GM21526 (cell line): ENCODE measurements around the gene NUP35.
"Not testable (repeated sequence)": the region's sequence is repeated elsewhere in the genome, so short reads cannot be mapped to it uniquely, and the experiment has no call there.

ENCODE experiments used
- ATAC-seq: cut with Tn5 transposase; IDR thresholded peaks from one replicate; pipeline ENCODE4 v1.9.1; 2021; ENCODE audit warnings: moderate library complexity; ENCODE audit not compliant: unreplicated experiment, low FRiP score

The NUP35 gene

DNA sequence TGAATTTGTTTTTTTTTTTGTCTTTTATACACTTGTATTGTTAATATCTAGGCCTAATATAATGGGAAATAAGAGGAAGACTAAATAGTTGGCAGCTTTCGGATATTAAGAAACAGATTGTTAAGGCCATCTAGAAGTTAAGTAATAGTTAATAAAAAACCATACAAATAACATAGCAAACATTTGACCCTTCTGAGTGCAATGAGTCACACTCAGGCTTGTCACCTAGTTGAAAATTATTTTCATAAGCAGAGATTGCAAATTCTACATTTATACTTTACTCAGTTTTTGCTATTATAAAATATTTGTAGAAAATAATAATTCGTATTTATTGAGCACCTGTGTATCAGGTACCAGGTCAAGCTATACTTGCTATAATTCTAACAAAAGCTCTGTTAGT lies 2.4 kb downstream of the NUP35 start:
- no peak for ATAC-seq

DNA sequence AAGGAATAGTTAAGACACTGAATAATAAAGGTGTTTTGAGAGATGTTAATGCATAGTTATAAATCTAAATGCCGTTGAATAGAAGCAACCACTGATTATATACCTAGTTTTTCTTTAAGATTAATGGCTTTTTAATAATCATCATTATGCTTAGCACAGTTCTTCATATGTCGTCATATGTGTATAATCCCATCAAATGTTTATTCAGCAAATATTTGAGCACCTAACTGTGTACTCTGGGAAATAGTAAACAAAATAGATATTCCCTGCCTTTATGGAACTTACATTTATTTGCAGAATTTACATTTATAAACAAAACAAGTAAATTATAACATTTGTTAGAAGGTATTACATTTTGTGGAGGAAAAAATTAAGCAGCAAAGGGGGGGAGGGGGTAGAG lies 9.8 kb downstream of the NUP35 start:
- no peak for ATAC-seq

- no peak for ATAC-seq
These were observed 24.7 kb downstream of the NUP35 start for GRCh38 chr2:183148955-183149354.

GRCh38 chr2:183149489-183149888 lies 25.2 kb downstream of the NUP35 start:
- no peak for ATAC-seq

DNA sequence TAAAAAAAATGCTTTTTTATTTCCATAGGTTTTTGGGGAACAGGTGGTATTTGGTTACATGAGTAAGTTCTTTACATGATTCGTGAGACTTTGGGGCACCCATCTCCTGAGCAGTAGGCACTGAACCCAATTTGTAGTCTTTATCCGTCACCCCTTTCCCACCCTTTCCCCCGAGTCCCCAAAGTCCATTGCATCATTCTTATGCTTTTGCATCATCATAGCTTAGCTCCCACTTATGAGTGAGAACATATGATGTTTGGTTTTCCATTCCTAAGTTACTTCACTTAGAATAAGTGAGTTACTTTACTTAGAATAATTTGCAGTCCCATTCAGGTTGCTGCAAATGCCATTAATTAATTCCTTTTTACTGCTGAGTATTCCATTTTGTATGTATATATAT lies 28.0 kb downstream of the NUP35 start:
- ATAC-seq = not testable (repeated sequence)

GRCh38 chr2:183153967-183154366 lies 29.7 kb downstream of the NUP35 start:
- ATAC-seq = no peak

GRCh38 chr2:183154772-183155171 lies 30.5 kb downstream of the NUP35 start:
- ATAC-seq = not testable (repeated sequence)

DNA sequence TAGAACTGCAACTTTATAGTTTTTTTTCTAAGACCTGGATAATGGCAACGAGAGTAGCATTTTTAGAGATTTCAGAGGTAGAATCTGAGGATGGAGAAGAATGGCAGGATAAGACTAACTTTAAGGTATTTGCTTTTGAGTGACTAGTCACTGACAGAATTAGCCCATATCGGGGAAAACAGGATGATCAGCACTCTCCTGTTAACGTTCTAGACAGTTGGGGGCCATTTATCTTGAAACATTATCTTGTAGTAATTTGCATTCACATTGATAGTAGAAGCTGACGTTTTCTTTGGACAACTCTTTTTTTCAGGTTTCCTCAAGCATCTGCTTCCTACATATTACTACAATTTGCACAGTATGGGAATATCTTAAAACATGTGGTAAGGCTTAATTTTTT lies 32.9 kb downstream of the NUP35 start:
- ATAC-seq = no peak

- ATAC-seq = no peak
These were observed 38.1 kb downstream of the NUP35 start for GRCh38 chr2:183162362-183162761.

GRCh38 chr2:183163821-183164649 lies 39.8 kb downstream of the NUP35 start:
- no peak for ATAC-seq

DNA sequence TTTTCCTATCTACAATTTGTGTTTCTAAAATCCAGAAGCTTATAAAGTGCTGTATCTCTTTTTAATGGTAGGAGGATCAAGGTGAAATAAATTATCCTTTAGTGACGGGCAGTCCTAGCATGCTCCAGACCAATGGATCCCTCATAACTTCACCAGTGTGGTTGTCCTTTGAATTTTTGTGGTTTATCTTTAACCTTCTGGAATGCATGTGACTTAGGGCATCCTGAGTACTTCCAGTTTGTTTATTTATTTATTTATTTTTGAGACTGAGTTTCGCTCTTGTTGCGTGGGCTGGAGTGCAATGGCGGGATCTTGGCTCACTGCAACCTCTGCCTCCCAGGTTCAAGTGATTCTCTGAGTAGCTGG lies 40.4 kb downstream of the NUP35 start:
- no peak for ATAC-seq

GRCh38 chr2:183166210-183166609 lies 42.0 kb downstream of the NUP35 start:
- ATAC-seq = no peak

- ATAC-seq = not testable (repeated sequence)
These were observed 42.7 kb downstream of the NUP35 start for GRCh38 chr2:183166976-183167375.

- no peak for ATAC-seq
These were observed 48.1 kb downstream of the NUP35 start for GRCh38 chr2:183172220-183172887.

GRCh38 chr2:183179156-183179555 lies 54.9 kb downstream of the NUP35 start:
- ATAC-seq = no peak

GRCh38 chr2:183185534-183185933 lies 61.3 kb downstream of the NUP35 start:
- ATAC-seq = no peak

DNA sequence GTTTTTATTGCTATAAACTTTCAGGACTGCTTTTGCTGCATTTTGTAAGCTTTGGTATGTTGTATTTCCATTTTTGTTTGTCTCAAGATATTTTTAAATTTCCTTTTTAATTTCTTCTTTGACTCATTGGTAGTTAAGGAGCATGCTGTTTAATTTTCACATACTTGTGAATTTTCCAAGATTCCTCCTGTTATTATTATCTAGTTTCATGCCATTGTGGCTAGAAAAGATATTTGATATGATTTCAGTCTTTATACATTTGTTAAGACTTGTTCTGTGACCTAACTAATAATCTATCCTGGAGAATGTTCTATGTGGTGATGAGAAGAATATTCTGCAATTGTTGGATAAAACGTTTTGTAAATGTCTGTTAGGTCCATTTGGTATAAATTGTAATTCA lies 62.1 kb downstream of the NUP35 start:
- no peak for ATAC-seq

DNA sequence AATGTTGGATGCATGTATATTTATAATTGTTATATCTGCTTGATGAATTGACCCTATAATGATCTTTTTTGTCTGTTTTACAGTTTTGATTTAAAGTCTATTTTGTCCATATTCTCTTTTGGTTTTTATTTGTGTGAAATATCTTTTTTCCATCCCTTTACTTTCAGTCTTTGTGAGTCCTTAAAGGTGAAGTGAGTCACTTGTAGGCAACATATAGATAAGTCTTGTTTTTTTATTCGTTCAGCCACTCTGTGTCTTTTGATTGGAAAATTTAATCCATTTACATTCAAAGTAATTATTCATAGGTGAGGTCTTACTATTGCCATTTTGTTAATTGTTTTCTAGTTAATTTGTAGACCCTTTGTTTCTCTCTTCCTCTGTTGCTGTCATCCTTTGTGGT lies 62.5 kb downstream of the NUP35 start:
- no peak for ATAC-seq

GRCh38 chr2:183192343-183192742 lies 68.1 kb downstream of the NUP35 start:
- ATAC-seq = no peak

- ATAC-seq = no peak
These were observed 69.7 kb downstream of the NUP35 start for GRCh38 chr2:183193904-183194303.

- ATAC-seq = no peak
These were observed 71.2 kb downstream of the NUP35 start for GRCh38 chr2:183195397-183195796.

DNA sequence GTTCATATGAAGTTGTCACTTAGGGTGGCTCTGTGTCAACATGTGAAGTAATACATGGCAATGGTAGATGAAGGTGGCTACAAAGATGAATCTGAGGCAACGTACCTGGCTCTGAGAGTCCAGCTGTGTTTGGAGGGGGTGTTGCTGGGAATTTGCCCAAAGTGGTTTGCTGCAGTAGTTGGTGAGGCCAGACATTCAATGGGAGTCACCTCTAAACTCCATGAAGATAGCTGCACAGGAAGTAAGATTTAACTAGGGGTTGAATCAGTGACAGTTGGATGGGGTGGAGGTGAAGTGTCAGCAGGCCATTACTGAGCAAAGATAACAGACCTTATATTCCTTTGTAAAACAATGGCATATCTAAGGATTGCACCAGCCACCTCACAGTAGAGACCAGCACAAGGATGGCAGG lies 71.8 kb downstream of the NUP35 start:
- no peak for ATAC-seq
